Prostate gland (tissue), 2 donors: ENCODE measurements around the gene GTPBP2. TPM values are rescaled to one million over a fixed set of nuclear protein-coding genes. Genes with fewer than 3 reads are reported as not detected.
A peak's percentile ranks its signal among the peaks of the same experiment; 100 is the strongest.

Source experiments
- DNase-seq: peaks from one replicate; pipeline ENCODE4 v3.0.0-alpha.2; 2019; ENCODE audit warnings: low spot score
- H3K27ac ChIP-seq, 2 donors: fragments of 200-600 bp; sonication (generic); 2 replicates each; pipeline ENCODE4 v1.5.1; 2017 to 2019
- H3K27me3 ChIP-seq: fragments of 200-600 bp; sonication (generic); replicated peaks from 2 replicates; pipeline ENCODE4 v1.5.1; 2019; ENCODE audit not compliant: insufficient read depth
- H3K36me3 ChIP-seq, 2 donors: fragments of 200-600 bp; sonication (generic); 1 replicate in 1 of 2; 2 replicates in 1 of 2; pipeline versions ENCODE4 v1.5.1 to v1.8.1; 2017 to 2019
- H3K4me1 ChIP-seq: fragments of 200-600 bp; sonication (generic); replicated peaks from 2 replicates; pipeline ENCODE4 v1.5.1; 2019
- H3K4me3 ChIP-seq, 2 donors: fragments of 200-600 bp; sonication (generic); 2 replicates each; pipeline ENCODE4 v1.5.1; 2017 to 2019
- H3K9me3 ChIP-seq: fragments of 200-600 bp; sonication (generic); 2 replicates; pipeline ENCODE4 v1.5.1; 2017
- POLR2A ChIP-seq: fragments of 450-650 bp; IDR thresholded peaks from one replicate; pipeline ENCODE4 v1.6.1; 2016; ENCODE audit warnings: antibody characterized with exemption, mild to moderate bottlenecking
- POLR2AphosphoS5 ChIP-seq: sonication (generic); formaldehyde crosslinking; IDR thresholded peaks from one replicate; pipeline ENCODE4 v1.6.1; 2017; ENCODE audit warnings: antibody characterized with exemption
- WGBS: methylation state at CpG from one replicate; pipeline ENCODE4 v1.1.5; 2018; 5-methylcytosine and 5-hydroxymethylcytosine counted together
- intact Hi-C: fragments of 100-400 bp; cut with DNase I; formaldehyde crosslinking; loops from one replicate; pipeline ENCODE4 v1.14.2; 2022
- total RNA-seq, 2 donors: library from RNA; depleted of rRNA; stranded (reverse); fragments of >200 nt; gene quantifications; one replicate each; pipeline ENCODE4 v1.1.0, GENCODE V29; 2016
- TF ChIP-seq, protein P1 (sequence below), 4 experiments: fragments of 200-600 bp in 2 of 4; fragments of 450-650 bp in 2 of 4; sonication (generic) in 2 of 4; IDR thresholded peaks; 1 replicate in 3 of 4; 2 replicates in 1 of 4; pipeline ENCODE4 v1.5.1; 2016 to 2019; ENCODE audit warnings: antibody characterized with exemption in 4 of 4, mild to moderate bottlenecking in 2 of 4, moderate library complexity in 2 of 4

The GTPBP2 gene
- total RNA-seq, 2 donors from 2014 or later = 22.4 to 54.9 TPM

DNA sequence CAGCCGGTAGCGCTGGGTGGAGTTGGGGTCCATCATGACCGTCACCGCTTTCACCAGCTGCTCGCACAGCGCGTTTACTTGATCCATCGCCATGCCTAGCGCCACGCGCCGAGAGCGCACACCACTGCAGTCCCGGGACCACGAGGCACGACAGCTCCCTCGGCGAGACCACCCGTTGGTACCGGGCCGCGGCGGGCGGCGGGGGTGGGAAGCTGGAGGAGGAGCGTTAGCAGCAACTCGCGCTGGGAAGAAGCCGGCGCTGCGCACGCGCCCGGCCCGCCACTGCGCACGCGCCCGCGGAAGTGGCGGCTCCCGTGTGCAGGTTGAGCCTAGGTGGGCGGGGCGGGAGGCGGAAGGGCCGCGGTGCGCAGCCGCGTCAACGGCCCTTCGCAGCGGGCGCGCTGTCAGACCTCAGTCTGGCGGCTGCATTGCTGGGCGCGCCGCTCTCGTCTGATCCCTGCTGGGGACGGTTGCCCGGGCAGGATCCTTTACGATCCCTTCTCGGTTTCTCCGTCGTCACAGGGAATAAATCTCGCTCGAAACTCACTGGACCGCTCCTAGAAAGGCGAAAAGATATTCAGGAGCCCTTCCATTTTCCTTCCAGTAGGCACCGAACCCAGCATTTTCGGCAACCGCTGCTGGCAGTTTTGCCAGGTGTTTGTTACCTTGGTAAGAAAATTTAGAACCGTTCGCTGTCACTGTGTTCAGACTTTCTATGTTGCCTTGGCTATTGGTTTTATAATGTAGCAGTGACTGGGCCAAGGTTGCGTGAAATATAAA, 53.1 kb downstream of the GTPBP2 start, which contains the start of the genes POLH and XPO5:
POLH (plus strand) TSS at position 414 of the 780 bp plus-strand sequence. CDS start 6,135 bp downstream, outside the sequence.
XPO5 (minus strand) TSS at position 267 of the 780 bp plus-strand sequence; CDS start at position 93, 174 bp downstream.
- H3K27ac ChIP-seq = peak within 1 kb of the TSS; percentile 72 to 79
- H3K27me3 ChIP-seq = no peaks in the 10 kb centered on the region
- no peaks in the 10 kb centered on the region for H3K4me1 ChIP-seq
- WGBS = under 1% methylated on average over 55 of the region's 76 CpGs
- no peaks in the 10 kb centered on the region for H3K36me3 ChIP-seq
- intact Hi-C loops = no loop called here
- peak within 1 kb of the TSS; percentile 95 to 98 for H3K4me3 ChIP-seq
- TF ChIP-seq POLR2A = peak; percentile 98
- TF ChIP-seq POLR2AphosphoS5 = peak; percentile 91
- TF ChIP-seq, protein P1, sequence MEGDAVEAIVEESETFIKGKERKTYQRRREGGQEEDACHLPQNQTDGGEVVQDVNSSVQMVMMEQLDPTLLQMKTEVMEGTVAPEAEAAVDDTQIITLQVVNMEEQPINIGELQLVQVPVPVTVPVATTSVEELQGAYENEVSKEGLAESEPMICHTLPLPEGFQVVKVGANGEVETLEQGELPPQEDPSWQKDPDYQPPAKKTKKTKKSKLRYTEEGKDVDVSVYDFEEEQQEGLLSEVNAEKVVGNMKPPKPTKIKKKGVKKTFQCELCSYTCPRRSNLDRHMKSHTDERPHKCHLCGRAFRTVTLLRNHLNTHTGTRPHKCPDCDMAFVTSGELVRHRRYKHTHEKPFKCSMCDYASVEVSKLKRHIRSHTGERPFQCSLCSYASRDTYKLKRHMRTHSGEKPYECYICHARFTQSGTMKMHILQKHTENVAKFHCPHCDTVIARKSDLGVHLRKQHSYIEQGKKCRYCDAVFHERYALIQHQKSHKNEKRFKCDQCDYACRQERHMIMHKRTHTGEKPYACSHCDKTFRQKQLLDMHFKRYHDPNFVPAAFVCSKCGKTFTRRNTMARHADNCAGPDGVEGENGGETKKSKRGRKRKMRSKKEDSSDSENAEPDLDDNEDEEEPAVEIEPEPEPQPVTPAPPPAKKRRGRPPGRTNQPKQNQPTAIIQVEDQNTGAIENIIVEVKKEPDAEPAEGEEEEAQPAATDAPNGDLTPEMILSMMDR (IDR thresholded peaks at IDR 0.05) = peak in 2 of 4 experiments; percentile 21 to 46
- no peaks in the 10 kb centered on the region for H3K9me3 ChIP-seq
- peak; percentile 91 for DNase-seq

DNA sequence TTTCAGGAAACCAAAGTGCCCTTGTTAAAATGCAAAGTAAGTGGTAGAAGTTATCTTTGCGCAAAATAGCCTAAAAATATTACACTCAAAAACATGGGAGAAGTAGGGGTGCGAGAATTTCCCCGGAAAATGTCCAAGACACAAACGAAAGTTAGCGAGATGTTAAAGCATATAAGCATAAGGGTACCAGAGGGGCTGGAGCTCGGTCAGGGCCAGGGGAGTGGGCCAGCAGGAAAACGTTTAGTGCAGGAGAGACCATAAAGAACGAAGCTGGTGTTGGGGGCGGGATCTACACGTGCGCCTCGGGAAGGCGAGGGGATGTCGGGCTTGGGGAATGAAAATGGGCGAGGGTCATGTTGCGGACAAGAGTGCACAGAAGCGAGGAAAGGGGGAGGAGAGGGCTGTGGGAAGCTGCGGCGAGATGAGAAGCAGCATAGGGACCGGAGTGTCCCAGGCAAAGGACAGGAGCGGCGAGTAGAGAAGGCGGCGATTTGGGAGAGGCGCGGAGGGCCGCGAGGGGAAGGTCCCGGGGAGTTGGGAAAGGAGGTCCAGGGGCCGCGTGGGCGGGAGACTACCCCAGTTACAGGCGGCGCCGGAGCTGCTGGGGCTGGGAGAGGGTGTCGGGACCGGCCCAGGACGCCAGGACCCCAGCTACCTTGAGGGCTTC, 53.8 kb downstream of the GTPBP2 start:
- Histone ChIP-seq H3K4me3 (peak overlapping the region; percentile 95 to 98), H3K36me3 (no peaks in the 10 kb centered on the region), H3K9me3 (no peaks in the 10 kb centered on the region), H3K4me1 (no peaks in the 10 kb centered on the region), H3K27ac (peak overlapping the region; percentile 30 to 72), H3K27me3 (no peaks in the 10 kb centered on the region)
- intact Hi-C loops = no loop called here
- TF ChIP-seq POLR2A (no peak), POLR2AphosphoS5 (no peak)
- TF ChIP-seq, protein P1 (IDR thresholded peaks at IDR 0.05) = no peak
- no peak for DNase-seq
- under 1% methylated on average over 37 of the region's 38 CpGs for WGBS

DNA sequence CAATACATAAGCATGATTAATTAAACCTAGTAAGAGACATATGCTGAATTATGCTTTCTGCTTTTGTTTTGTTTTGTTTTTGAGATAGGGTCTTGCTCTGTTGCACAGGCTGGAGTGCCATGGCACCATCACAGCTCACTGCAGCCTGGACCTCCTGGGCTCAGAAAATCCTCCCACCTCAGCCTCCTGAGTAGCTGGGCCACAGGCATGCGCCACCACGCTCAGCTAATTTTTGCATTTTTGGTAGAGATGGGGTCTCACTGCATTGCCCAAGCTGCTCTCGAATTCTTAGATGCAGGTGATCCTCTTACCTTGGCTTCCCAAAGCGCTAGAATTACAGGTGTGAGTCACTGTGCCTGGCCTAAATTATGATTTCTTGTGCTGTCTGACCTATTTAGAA, 57.0 kb downstream of the GTPBP2 start:
- TF ChIP-seq POLR2AphosphoS5 (no peak), POLR2A (no peak)
- TF ChIP-seq, protein P1 (IDR thresholded peaks at IDR 0.05) = no peak
- Histone ChIP-seq H3K9me3 (no peaks in the 10 kb centered on the region), H3K4me1 (no peaks in the 10 kb centered on the region), H3K4me3 (no peak overlapping the region), H3K27ac (no peak overlapping the region), H3K36me3 (peaks cover 0 to 8% of the 10 kb centered on the region in 2 donors), H3K27me3 (no peaks in the 10 kb centered on the region)
- intact Hi-C loops = no loop called here
- DNase-seq = no peak
- 100% methylated on average over 4 of the region's 4 CpGs for WGBS

DNA sequence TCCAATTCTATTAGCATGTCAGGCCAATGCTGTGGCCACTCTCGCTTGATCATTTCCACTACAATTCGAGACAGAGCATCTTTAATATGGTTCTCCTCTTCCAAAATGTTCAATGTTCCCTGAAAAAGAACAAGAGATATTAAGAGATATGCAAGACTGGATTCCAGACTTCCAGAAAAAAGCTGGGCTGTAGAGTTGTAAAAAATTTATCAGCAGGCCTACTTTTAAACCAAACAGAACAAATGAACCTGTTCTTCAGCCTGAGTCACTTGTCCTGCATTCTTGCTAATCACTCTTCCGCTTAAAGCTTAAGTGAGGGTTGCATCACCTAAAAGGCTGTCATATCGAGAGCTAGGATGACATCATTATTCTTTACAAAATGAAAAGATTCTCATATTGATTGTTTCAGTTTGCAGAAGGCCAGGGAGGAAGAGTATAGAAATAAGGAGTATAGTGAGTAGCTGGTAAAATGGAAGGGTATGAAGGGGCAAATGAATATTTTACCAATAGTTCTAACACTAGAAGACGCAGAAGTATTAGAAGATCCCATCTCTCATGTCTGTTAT, 58.1 kb downstream of the GTPBP2 start:
- intact Hi-C loops = no loop called here
- TF ChIP-seq POLR2A (no peak), POLR2AphosphoS5 (peak; percentile 20)
- H3K4me3 ChIP-seq = no peak overlapping the region
- no peaks in the 10 kb centered on the region for H3K27me3 ChIP-seq
- WGBS = 66% methylated on average over 5 of the region's 5 CpGs
- DNase-seq = no peak
- no peak overlapping the region for H3K27ac ChIP-seq
- H3K9me3 ChIP-seq = no peaks in the 10 kb centered on the region
- H3K36me3 ChIP-seq = peaks cover 0 to 8% of the 10 kb centered on the region in 2 donors
- no peaks in the 10 kb centered on the region for H3K4me1 ChIP-seq

Other genes starting within 250 kb of the GTPBP2 start
- 10 to 100 TPM; 18.0 to 38.1 TPM for gene ABCC10, start 201.7 kb downstream of the GTPBP2 start, total RNA-seq
- 10 to 100 TPM; 13.5 to 46.1 TPM for gene DLK2, start 173.7 kb downstream of the GTPBP2 start, total RNA-seq
- 10 to 100 TPM; 29.1 to 51.6 TPM for gene TJAP1, start 151.7 kb downstream of the GTPBP2 start, total RNA-seq
- 1 to 10 TPM in 1 of 2 donors, under 1 TPM in 1; 0.68 to 4.0 TPM for gene LRRC73, start 118.9 kb downstream of the GTPBP2 start, total RNA-seq
- 100 to 1,000 TPM; 162 to 180 TPM for gene YIPF3, start 112.3 kb downstream of the GTPBP2 start, total RNA-seq
- 10 to 100 TPM; 24.4 to 37.2 TPM for gene POLR1C, start 112.2 kb downstream of the GTPBP2 start, total RNA-seq
- gene XPO5, start 53.2 kb downstream of the GTPBP2 start, total RNA-seq = 10 to 100 TPM; 17.9 to 33.3 TPM
- gene POLH, start 53.1 kb downstream of the GTPBP2 start, total RNA-seq = 10 to 100 TPM in 1 of 2 donors, 1 to 10 TPM in 1; 9.2 to 11.8 TPM
- gene MAD2L1BP, start 6.6 kb upstream of the GTPBP2 start, total RNA-seq = 10 to 100 TPM; 24.9 to 46.8 TPM
- 1 to 10 TPM in 1 of 2 donors, under 1 TPM in 1; 0.23 to 1.9 TPM for gene RSPH9, start 15.8 kb upstream of the GTPBP2 start, total RNA-seq
- gene MRPS18A, start 58.5 kb upstream of the GTPBP2 start, total RNA-seq = 10 to 100 TPM; 56.6 to 56.9 TPM
- gene VEGFA, start 140.9 kb upstream of the GTPBP2 start, total RNA-seq = 100 to 1,000 TPM; 127 to 335 TPM